Measurements from ENCODE around the gene SETD5.

DNA sequence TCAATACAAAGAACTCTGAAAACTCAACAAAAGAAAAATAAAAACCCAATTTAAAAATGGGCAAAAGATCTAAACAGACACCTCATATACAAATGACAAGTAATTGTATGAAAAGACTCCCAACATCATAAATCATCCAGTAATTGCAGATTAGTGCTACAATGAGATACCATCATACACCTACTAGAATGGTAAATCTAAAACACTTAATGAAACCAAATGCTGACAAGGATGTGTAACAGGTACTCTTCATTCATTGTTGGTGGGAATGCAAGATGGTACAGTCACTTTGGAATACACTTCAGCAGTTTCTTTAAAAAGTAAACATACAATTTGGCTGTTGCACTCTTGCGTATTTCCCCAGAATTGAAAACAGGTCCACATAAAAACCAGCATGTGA is 87.8 kb downstream of the SETD5 start:
- TF ChIP-seq EZH2 (IDR thresholded peaks at IDR 0.05; ENCODE audit: low read length, missing control alignments), result no peak
- TF ChIP-seq, protein P1, sequence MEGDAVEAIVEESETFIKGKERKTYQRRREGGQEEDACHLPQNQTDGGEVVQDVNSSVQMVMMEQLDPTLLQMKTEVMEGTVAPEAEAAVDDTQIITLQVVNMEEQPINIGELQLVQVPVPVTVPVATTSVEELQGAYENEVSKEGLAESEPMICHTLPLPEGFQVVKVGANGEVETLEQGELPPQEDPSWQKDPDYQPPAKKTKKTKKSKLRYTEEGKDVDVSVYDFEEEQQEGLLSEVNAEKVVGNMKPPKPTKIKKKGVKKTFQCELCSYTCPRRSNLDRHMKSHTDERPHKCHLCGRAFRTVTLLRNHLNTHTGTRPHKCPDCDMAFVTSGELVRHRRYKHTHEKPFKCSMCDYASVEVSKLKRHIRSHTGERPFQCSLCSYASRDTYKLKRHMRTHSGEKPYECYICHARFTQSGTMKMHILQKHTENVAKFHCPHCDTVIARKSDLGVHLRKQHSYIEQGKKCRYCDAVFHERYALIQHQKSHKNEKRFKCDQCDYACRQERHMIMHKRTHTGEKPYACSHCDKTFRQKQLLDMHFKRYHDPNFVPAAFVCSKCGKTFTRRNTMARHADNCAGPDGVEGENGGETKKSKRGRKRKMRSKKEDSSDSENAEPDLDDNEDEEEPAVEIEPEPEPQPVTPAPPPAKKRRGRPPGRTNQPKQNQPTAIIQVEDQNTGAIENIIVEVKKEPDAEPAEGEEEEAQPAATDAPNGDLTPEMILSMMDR (conservative IDR thresholded peaks at IDR 0.05 in 1 of 2, IDR thresholded peaks at IDR 0.05 in 1 of 2; ENCODE audit: low read depth in 1 of 2, low read length in 2 of 2), result no peak

Measured in fibroblast of lung (primary cell).